Heart left ventricle (tissue), 13 donors: ENCODE data around the gene AIMP1.

Experiments
- POLR2A ChIP-seq, 2 donors: fragments of 450-650 bp; IDR thresholded peaks; one replicate each; pipeline ENCODE4 v1.6.1; 2017; ENCODE audit warnings: antibody characterized with exemption in 2 of 2, mild to moderate bottlenecking in 2 of 2, moderate library complexity in 2 of 2
- TF ChIP-seq, protein P1 (sequence below), 12 donors: fragments of 200-600 bp; sonication (generic) in 4 of 12; IDR thresholded peaks; one replicate each; pipeline versions ENCODE4 v1.5.0 to v1.8.0; 2018 to 2022; ENCODE audit warnings: antibody characterized with exemption in 12 of 12, mild to moderate bottlenecking in 5 of 12
- donor health status: ischemic (EF 13 %, LVEDD 7.1; RV severe dilation, severe dysfunction).
- donor health status: DM: no; HTN: yes; CAD: no.
- donor health status: DM: no; HTN: no; CAD: no.
- donor health status: ischemic (EF 25% LVEDD 6.9; RV normal size, moderate dysfunction).
- donor health status: ischemic (EF 25% LVEDD 5.7; RV mildly dilated, moderate dysfunction).
- donor health status: ischemic (EF 35%, LVEDD 5.7; RV mildly dilated, moderate dysfunction).
- donor health status: nonischemic (EF 11% LVEDD 7.7; RV severe dilation, severe dysfunction).
- donor health status: DM: yes; HTN: yes; CAD: no.
- donor health status: PGD.
- donor health status: ischemic (EF 29% LVEDD 5.4; RV normal size, mild dysfunction).
- donor health status: nonischemic (EF 23%, LVEDD 6.1; RV moderate dilation, normal function).

DNA sequence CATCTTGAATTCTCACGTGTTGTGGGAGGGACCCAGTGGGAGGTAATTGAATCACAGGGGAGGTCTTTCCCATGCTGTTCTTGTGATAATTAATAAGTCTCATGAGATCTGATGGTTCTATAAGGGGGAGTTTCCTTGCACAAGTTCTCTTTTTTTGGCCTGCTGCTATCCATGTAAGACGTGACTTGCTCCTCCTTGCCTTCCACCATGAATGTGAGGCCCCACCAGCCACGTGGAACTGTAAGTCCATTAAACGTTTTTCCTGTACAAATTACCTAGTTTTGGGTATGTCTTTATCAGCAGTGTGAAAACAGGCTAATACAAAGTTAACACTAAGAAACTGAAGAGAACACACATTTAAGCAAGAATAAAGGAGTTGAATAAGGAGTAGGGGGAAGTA is 16.4 kb upstream of the AIMP1 start:
- TF ChIP-seq, protein P1, sequence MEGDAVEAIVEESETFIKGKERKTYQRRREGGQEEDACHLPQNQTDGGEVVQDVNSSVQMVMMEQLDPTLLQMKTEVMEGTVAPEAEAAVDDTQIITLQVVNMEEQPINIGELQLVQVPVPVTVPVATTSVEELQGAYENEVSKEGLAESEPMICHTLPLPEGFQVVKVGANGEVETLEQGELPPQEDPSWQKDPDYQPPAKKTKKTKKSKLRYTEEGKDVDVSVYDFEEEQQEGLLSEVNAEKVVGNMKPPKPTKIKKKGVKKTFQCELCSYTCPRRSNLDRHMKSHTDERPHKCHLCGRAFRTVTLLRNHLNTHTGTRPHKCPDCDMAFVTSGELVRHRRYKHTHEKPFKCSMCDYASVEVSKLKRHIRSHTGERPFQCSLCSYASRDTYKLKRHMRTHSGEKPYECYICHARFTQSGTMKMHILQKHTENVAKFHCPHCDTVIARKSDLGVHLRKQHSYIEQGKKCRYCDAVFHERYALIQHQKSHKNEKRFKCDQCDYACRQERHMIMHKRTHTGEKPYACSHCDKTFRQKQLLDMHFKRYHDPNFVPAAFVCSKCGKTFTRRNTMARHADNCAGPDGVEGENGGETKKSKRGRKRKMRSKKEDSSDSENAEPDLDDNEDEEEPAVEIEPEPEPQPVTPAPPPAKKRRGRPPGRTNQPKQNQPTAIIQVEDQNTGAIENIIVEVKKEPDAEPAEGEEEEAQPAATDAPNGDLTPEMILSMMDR (IDR thresholded peaks at IDR 0.05) = no peak
- no peak for TF ChIP-seq POLR2A (IDR thresholded peaks at IDR 0.05)
